CD14-positive monocyte (primary cell): ENCODE data around the gene LDLRAD4. TPM values are rescaled to one million over a fixed set of nuclear protein-coding genes. Genes with fewer than 3 reads are reported as not detected.

Source experiments
- DNase-seq, 3 donors: peaks; one replicate each; pipeline ENCODE4 v3.0.0-alpha.2; 2011 to 2022
- H2AFZ ChIP-seq: 2 replicates; pipeline ENCODE4 v1.6.0; 2012; ENCODE audit warnings: mild to moderate bottlenecking, low read depth, low read length, inconsistent platforms; ENCODE audit not compliant: insufficient read depth, poor library complexity, severe bottlenecking
- H3K27ac ChIP-seq, 2 donors: 1 replicate in 1 of 2; 2 replicates in 1 of 2; pipeline ENCODE4 v1.5.1; 2012 to 2013; ENCODE audit warnings: low read length in 2 of 2, control low read depth in 1 of 2, inconsistent platforms in 1 of 2, low read depth in 1 of 2, mild to moderate bottlenecking in 1 of 2
- H3K27me3 ChIP-seq, 2 donors: one replicate each; pipeline versions ENCODE4 v1.6.0 to v1.6.1; 2011 to 2013; ENCODE audit warnings: low read length in 2 of 2; ENCODE audit not compliant: control insufficient read depth in 2 of 2, insufficient read depth in 2 of 2
- H3K36me3 ChIP-seq, 2 donors: replicated peaks in 1 of 2; 1 replicate in 1 of 2; 2 replicates in 1 of 2; pipeline versions ENCODE4 v1.5.1 to v1.6.1; 2012 to 2013; ENCODE audit warnings: low read length in 2 of 2, control low read depth in 1 of 2, inconsistent platforms in 1 of 2, mild to moderate bottlenecking in 1 of 2; ENCODE audit not compliant: insufficient read depth in 2 of 2, control insufficient read depth in 1 of 2
- H3K4me1 ChIP-seq, 2 donors: 1 replicate in 1 of 2; 2 replicates in 1 of 2; pipeline versions ENCODE4 v1.5.1 to v1.6.1; 2012 to 2013; ENCODE audit warnings: low read length in 2 of 2, control low read depth in 1 of 2, inconsistent platforms in 1 of 2, mild to moderate bottlenecking in 1 of 2, moderate library complexity in 1 of 2; ENCODE audit not compliant: insufficient read depth in 2 of 2, control insufficient read depth in 1 of 2
- H3K4me2 ChIP-seq: replicated peaks from 2 replicates; pipeline ENCODE3; 2012; ENCODE audit warnings: low read length, moderate library complexity, mild to moderate bottlenecking; ENCODE audit not compliant: poor library complexity, severe bottlenecking; ENCODE audit errors: extremely low read depth
- H3K4me3 ChIP-seq, 3 experiments: fragments of 200-600 bp in 1 of 3; sonication (generic) in 1 of 3; replicated peaks in 1 of 3; 1 replicate in 2 of 3; 2 replicates in 1 of 3; pipeline ENCODE4 v1.5.1; 2011 to 2013; ENCODE audit warnings: low read length in 3 of 3, mild to moderate bottlenecking in 3 of 3, control low read depth in 2 of 3, low read depth in 2 of 3, inconsistent platforms in 1 of 3, moderate library complexity in 1 of 3
- H3K79me2 ChIP-seq: 2 replicates; pipeline ENCODE4 v1.6.0; 2012; ENCODE audit warnings: mild to moderate bottlenecking, control low read depth, inconsistent platforms, low read length, moderate library complexity; ENCODE audit not compliant: insufficient read depth
- H3K9ac ChIP-seq: 2 replicates; pipeline ENCODE4 v1.6.0; 2017; ENCODE audit warnings: low read length, mild to moderate bottlenecking; ENCODE audit not compliant: insufficient read depth, poor library complexity, severe bottlenecking
- H3K9me3 ChIP-seq, 2 donors: replicated peaks in 1 of 2; 1 replicate in 1 of 2; 2 replicates in 1 of 2; pipeline versions ENCODE4 v1.5.1 to v1.6.1; 2012 to 2013; ENCODE audit warnings: low read length in 2 of 2, control low read depth in 1 of 2; ENCODE audit not compliant: control insufficient read depth in 1 of 2, insufficient read depth in 1 of 2
- H4K20me1 ChIP-seq: 2 replicates; pipeline ENCODE4 v1.6.0; 2012; ENCODE audit warnings: mild to moderate bottlenecking, low read length, control low read depth, moderate library complexity; ENCODE audit not compliant: insufficient read depth
- H3K27ac Mint-ChIP-seq, 7 donors: one replicate each; pipeline ENCODE4 v1.8.0; 2020; ENCODE audit warnings: mild to moderate bottlenecking in 7 of 7, mixed read lengths in 7 of 7, moderate library complexity in 6 of 7, inconsistent platforms in 2 of 7
- H3K27me3 Mint-ChIP-seq, 3 donors: one replicate each; pipeline ENCODE4 v1.8.0; 2021 to 2022; ENCODE audit warnings: low read depth in 3 of 3, mild to moderate bottlenecking in 3 of 3, mixed read lengths in 3 of 3, moderate library complexity in 3 of 3, inconsistent platforms in 1 of 3
- H3K36me3 Mint-ChIP-seq, 2 donors: one replicate each; pipeline ENCODE4 v1.8.0; 2020; ENCODE audit warnings: mixed read lengths in 2 of 2, inconsistent platforms in 1 of 2, mild to moderate bottlenecking in 1 of 2
- H3K4me1 Mint-ChIP-seq: one replicate; pipeline ENCODE4 v1.8.0; 2020; ENCODE audit warnings: mild to moderate bottlenecking, mixed read lengths
- H3K4me3 Mint-ChIP-seq, 2 donors: one replicate each; pipeline ENCODE4 v1.8.0; 2020; ENCODE audit warnings: mild to moderate bottlenecking in 2 of 2, mixed read lengths in 2 of 2, moderate library complexity in 1 of 2
- H3K9me3 Mint-ChIP-seq, 7 donors: one replicate each; pipeline ENCODE4 v1.8.0; 2020 to 2022; ENCODE audit warnings: mixed read lengths in 7 of 7, mild to moderate bottlenecking in 6 of 7, moderate library complexity in 6 of 7, inconsistent platforms in 2 of 7
- CTCF ChIP-seq: fragments of 200-600 bp; IDR thresholded peaks from one replicate; pipeline ENCODE4 v1.8.0; 2022; ENCODE audit warnings: antibody characterized with exemption, mild to moderate bottlenecking
- WGBS: methylation state at CpG from one replicate; pipeline ENCODE4 v1.1.5; 2013; ENCODE audit warnings: missing lambda C conversion rate; ENCODE audit not compliant: insufficient coverage; 5-methylcytosine and 5-hydroxymethylcytosine counted together
- intact Hi-C, 2 donors: fragments of 100-400 bp; cut with micrococcal nuclease; formaldehyde crosslinking; loops; one replicate each; pipeline versions ENCODE4 v1.15.0 to v1.15.1; 2023
- polyA plus RNA-seq, 3 donors: library from polyadenylated mRNA; depleted of rRNA in 1 of 3; unstranded in 2 of 3; stranded (reverse) in 1 of 3; fragments of 300-500 nt in 2 of 3; fragments of >200 nt in 1 of 3; fragmentation: Illumina TruSeq in 2 of 3; gene quantifications; 1 replicate in 2 of 3; 2 replicates in 1 of 3; pipeline ENCODE4 v1.2.3, GENCODE V29; 2012 to 2021

The LDLRAD4 gene
- polyA plus RNA-seq, 3 donors: 13.5 to 15.4 (median 13.8) TPM

- Mint-ChIP-seq H3K36me3 (peaks cover 14% of the 10 kb centered on the region in 2 donors), H3K4me3 (no peak overlapping the region), H3K27ac (peak overlapping the region in 1 of 7 donors; percentile 14), H3K4me1 (peaks cover 60% of the 10 kb centered on the region), H3K9me3 (peaks cover 0 to 3% (median 0%) of the 10 kb centered on the region in 7 donors), H3K27me3 (peaks cover 0 to 5% (median 0%) of the 10 kb centered on the region in 3 donors)
- Histone ChIP-seq H3K36me3 (no peaks in the 10 kb centered on the region), H3K27ac (no peak overlapping the region), H3K9ac (no peak overlapping the region), H3K9me3 (no peaks in the 10 kb centered on the region), H3K4me2 (no peak overlapping the region), H3K27me3 (no peaks in the 10 kb centered on the region), H3K4me1 (peaks cover 52 to 59% of the 10 kb centered on the region in 2 donors), H3K4me3 (no peak overlapping the region), H3K79me2 (peaks cover 4% of the 10 kb centered on the region), H2AFZ (no peak overlapping the region), H4K20me1 (no peaks in the 10 kb centered on the region)
- WGBS: 86% methylated on average over 9 of the region's 9 CpGs
- intact Hi-C loops: loop anchor here in 1 of 2 donors (2.0 kb wide), 1 partner anchor 23 kb away; no protein-coding TSS in a partner anchor
- DNase-seq: peak in 1 of 3 donors; percentile 1
- no peak for TF ChIP-seq CTCF
Observed at GRCh38 chr18:13589943-13590342, 371.4 kb downstream of the LDLRAD4 start.

- Mint-ChIP-seq H3K9me3 (peaks cover 16 to 22% (median 20%) of the 10 kb centered on the region in 7 donors), H3K4me1 (peaks cover 39% of the 10 kb centered on the region), H3K27ac (peak overlapping the region; percentile 11 to 73 (median 37)), H3K36me3 (peaks cover 16 to 25% of the 10 kb centered on the region in 2 donors), H3K4me3 (peak overlapping the region in 1 of 2 donors; percentile 29), H3K27me3 (peaks cover 0 to 5% (median 3%) of the 10 kb centered on the region in 3 donors)
- Histone ChIP-seq H3K36me3 (peaks cover 0 to 5% of the 10 kb centered on the region in 2 donors), H3K79me2 (peaks cover 4% of the 10 kb centered on the region), H3K9me3 (peaks cover 3 to 20% of the 10 kb centered on the region in 2 donors), H2AFZ (no peak overlapping the region), H3K4me1 (peaks cover 31 to 36% of the 10 kb centered on the region in 2 donors), H3K27ac (peak overlapping the region in 1 of 2 donors; percentile 50), H4K20me1 (no peaks in the 10 kb centered on the region), H3K4me2 (no peak overlapping the region), H3K27me3 (no peaks in the 10 kb centered on the region), H3K4me3 (peak overlapping the region in 1 of 3 experiments; percentile 14), H3K9ac (no peak overlapping the region)
- intact Hi-C loops: no loop called here
- no peak for TF ChIP-seq CTCF
- 0% methylated on average over 1 of the region's 3 CpGs for WGBS
- DNase-seq: peak in 1 of 3 donors; percentile 34
Observed at GRCh38 chr18:13592246-13592645, 373.7 kb downstream of the LDLRAD4 start.
